ENCODE results near the gene CEP44.

Gene CEP44

DNA sequence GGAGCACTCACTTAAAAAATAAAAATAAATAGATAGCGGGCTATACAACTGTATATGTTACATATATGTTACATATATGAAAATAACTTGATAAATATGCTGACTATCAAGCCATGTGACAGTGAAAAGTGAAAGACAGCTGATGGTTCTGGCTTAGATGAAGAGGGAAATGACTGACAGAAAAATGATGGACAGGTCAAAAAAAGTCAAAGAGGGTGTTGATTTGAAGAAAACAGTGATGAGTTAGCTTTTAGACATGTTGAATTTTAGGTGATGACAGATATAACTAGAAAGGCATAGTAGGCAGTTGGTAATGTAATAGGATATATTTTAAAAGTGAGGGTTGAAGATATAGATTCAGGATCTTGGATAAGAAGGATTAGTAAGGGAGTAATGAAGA is 38.0 kb upstream of the CEP44 start:
- WGBS (ENCODE audit: extremely low coverage, insufficient coverage, insufficient read length), result no CpG with 5 or more reads among the region's 1 CpG
- Histone ChIP-seq H2BK12ac (ENCODE audit: low read length) (no peak overlapping the region), H2BK120ac (ENCODE audit: insufficient read depth, low read length, poor library complexity) (no peak overlapping the region), H2BK5ac (ENCODE audit: low read depth, low read length, poor library complexity) (no peak overlapping the region), H3K27me3 (ENCODE audit: insufficient read depth, low read length) (no peaks in the 10 kb centered on the region), H4K8ac (ENCODE audit: low read depth, low read length) (no peak overlapping the region), H3K18ac (ENCODE audit: low read length) (no peak overlapping the region), H3K27ac (ENCODE audit: low read depth, low read length) (no peak overlapping the region), H3K4me1 (ENCODE audit: control insufficient read depth in 1 of 2, insufficient read depth in 2 of 2, low read length in 2 of 2) (no peaks in the 10 kb centered on the region), H2AK5ac (ENCODE audit: low read length) (no peak overlapping the region), H3K79me1 (ENCODE audit: low read length) (no peaks in the 10 kb centered on the region), H2AFZ (ENCODE audit: insufficient read depth, low read length, poor library complexity) (no peak overlapping the region), H3K4me2 (ENCODE audit: low read length) (no peak overlapping the region), H3K9ac (ENCODE audit: low read length) (no peak overlapping the region), H3K4ac (ENCODE audit: low read depth, low read length) (no peak overlapping the region), H4K12ac (ENCODE audit: low read depth, low read length) (no peak overlapping the region), H3K79me2 (ENCODE audit: control insufficient read depth, insufficient read depth, low read length, poor library complexity) (no peaks in the 10 kb centered on the region), H3K14ac (ENCODE audit: low read length) (no peak overlapping the region), H3K23ac (ENCODE audit: low read length) (no peak overlapping the region), H3K9me3 (ENCODE audit: insufficient read depth, low read depth, low read length) (no peaks in the 10 kb centered on the region), H4K91ac (ENCODE audit: low read depth, low read length) (no peak overlapping the region), H3K36me3 (ENCODE audit: control insufficient read depth in 1 of 2, insufficient read depth in 2 of 2, low read length in 2 of 2) (no peaks in the 10 kb centered on the region), H3K4me3 (ENCODE audit: low read depth, low read length) (no peak overlapping the region)
- DNase-seq, result no peak

DNA sequence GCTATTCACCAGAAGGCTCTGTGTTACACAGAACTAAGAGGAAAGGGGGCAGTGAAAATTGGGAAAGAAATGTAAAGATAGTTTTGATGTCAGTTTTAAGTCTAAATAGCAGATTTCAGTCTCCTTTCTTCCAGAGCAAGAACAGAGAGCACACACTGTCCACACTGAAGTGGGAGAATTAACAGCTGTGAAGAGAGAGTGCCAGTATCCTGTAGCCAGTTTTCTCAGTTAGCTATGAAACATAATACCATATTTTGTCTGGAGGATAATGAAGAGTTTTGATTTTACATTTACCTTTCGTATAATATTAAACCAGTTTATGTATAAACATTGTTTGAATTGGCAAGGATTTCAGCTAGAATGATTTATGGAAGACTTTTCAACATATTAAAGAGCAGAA is 35.3 kb upstream of the CEP44 start:
- Histone ChIP-seq H3K79me1 (ENCODE audit: low read length) (no peaks in the 10 kb centered on the region), H4K91ac (ENCODE audit: low read depth, low read length) (no peak overlapping the region), H3K36me3 (ENCODE audit: control insufficient read depth in 1 of 2, insufficient read depth in 2 of 2, low read length in 2 of 2) (no peaks in the 10 kb centered on the region), H3K14ac (ENCODE audit: low read length) (no peak overlapping the region), H3K4ac (ENCODE audit: low read depth, low read length) (no peak overlapping the region), H3K27me3 (ENCODE audit: insufficient read depth, low read length) (no peaks in the 10 kb centered on the region), H3K9me3 (ENCODE audit: insufficient read depth, low read depth, low read length) (no peaks in the 10 kb centered on the region), H3K4me1 (ENCODE audit: control insufficient read depth in 1 of 2, insufficient read depth in 2 of 2, low read length in 2 of 2) (no peaks in the 10 kb centered on the region), H2AK5ac (ENCODE audit: low read length) (no peak overlapping the region), H2BK120ac (ENCODE audit: insufficient read depth, low read length, poor library complexity) (no peak overlapping the region), H3K27ac (ENCODE audit: low read depth, low read length) (no peak overlapping the region), H3K23ac (ENCODE audit: low read length) (no peak overlapping the region), H2AFZ (ENCODE audit: insufficient read depth, low read length, poor library complexity) (no peak overlapping the region), H4K8ac (ENCODE audit: low read depth, low read length) (no peak overlapping the region), H2BK12ac (ENCODE audit: low read length) (no peak overlapping the region), H3K9ac (ENCODE audit: low read length) (no peak overlapping the region), H3K79me2 (ENCODE audit: control insufficient read depth, insufficient read depth, low read length, poor library complexity) (no peaks in the 10 kb centered on the region), H4K12ac (ENCODE audit: low read depth, low read length) (no peak overlapping the region), H3K4me3 (ENCODE audit: low read depth, low read length) (no peak overlapping the region), H3K18ac (ENCODE audit: low read length) (no peak overlapping the region), H3K4me2 (ENCODE audit: low read length) (no peak overlapping the region), H2BK5ac (ENCODE audit: low read depth, low read length, poor library complexity) (no peak overlapping the region)
- DNase-seq, result no peak
- no CpG with 5 or more reads among the region's 1 CpG for WGBS (ENCODE audit: extremely low coverage, insufficient coverage, insufficient read length)

DNA sequence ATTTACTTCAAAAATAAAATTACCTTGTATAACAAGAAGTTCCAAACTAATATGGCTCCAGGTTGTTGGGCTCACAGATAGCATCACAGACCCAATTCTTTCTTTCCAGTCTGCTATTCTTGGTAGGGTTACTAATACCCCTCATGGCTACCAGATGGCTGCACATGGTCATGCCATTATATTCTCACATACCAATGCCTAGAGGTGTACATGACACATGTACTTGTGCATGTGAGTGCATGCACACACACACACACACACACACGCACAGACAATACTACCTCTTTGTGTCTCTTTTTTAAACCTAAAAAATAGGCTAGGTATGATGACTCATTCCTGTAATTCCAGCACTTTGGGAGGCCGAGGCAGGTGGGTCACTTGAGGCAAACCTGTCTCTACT is 31.3 kb upstream of the CEP44 start:
- no peak overlapping the region for H3K4me3 ChIP-seq (ENCODE audit: low read depth, low read length)
- peak in 1 of 2 donors; percentile 1 for DNase-seq
- WGBS (ENCODE audit: extremely low coverage, insufficient coverage, insufficient read length), result no CpG with 5 or more reads among the region's 2 CpGs

DNA sequence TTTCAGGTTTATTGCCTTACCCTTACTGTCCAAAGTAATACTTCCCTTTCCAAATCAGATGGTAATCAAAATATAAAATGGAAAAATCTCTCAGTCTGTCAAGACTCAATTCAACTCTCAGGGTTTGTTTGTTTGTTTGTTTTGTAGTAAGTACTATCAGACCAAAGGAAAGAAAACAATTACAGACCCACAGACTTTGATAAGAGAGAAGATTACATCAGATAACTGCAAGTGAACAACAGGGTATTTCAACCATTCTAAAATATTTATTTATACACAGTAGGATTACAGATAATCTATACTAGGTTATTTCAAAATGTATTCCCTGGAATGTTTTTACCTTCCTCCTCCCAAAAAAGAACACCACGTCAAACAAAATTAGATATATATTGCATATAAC is 29.1 kb upstream of the CEP44 start:
- Histone ChIP-seq H3K23ac (ENCODE audit: low read length) (no peak overlapping the region), H2AFZ (ENCODE audit: insufficient read depth, low read length, poor library complexity) (no peak overlapping the region), H3K9me3 (ENCODE audit: insufficient read depth, low read depth, low read length) (no peaks in the 10 kb centered on the region), H3K14ac (ENCODE audit: low read length) (no peak overlapping the region), H4K8ac (ENCODE audit: low read depth, low read length) (no peak overlapping the region), H3K27ac (ENCODE audit: low read depth, low read length) (no peak overlapping the region), H2BK5ac (ENCODE audit: low read depth, low read length, poor library complexity) (no peak overlapping the region), H3K9ac (ENCODE audit: low read length) (no peak overlapping the region), H2BK12ac (ENCODE audit: low read length) (no peak overlapping the region), H3K79me1 (ENCODE audit: low read length) (no peaks in the 10 kb centered on the region), H2BK120ac (ENCODE audit: insufficient read depth, low read length, poor library complexity) (no peak overlapping the region), H3K4me3 (ENCODE audit: low read depth, low read length) (no peak overlapping the region), H3K36me3 (ENCODE audit: control insufficient read depth in 1 of 2, insufficient read depth in 2 of 2, low read length in 2 of 2) (peaks cover 0 to 2% of the 10 kb centered on the region in 2 experiments), H4K12ac (ENCODE audit: low read depth, low read length) (no peak overlapping the region), H3K79me2 (ENCODE audit: control insufficient read depth, insufficient read depth, low read length, poor library complexity) (no peaks in the 10 kb centered on the region), H3K4ac (ENCODE audit: low read depth, low read length) (no peak overlapping the region), H3K27me3 (ENCODE audit: insufficient read depth, low read length) (no peaks in the 10 kb centered on the region), H3K18ac (ENCODE audit: low read length) (no peak overlapping the region), H4K91ac (ENCODE audit: low read depth, low read length) (no peak overlapping the region), H3K4me2 (ENCODE audit: low read length) (no peak overlapping the region), H3K4me1 (ENCODE audit: control insufficient read depth in 1 of 2, insufficient read depth in 2 of 2, low read length in 2 of 2) (no peaks in the 10 kb centered on the region), H2AK5ac (ENCODE audit: low read length) (no peak overlapping the region)
- WGBS (ENCODE audit: extremely low coverage, insufficient coverage, insufficient read length), result no CpG with 5 or more reads among the region's 1 CpG
- DNase-seq, result no peak

More for the DNA sequence above, 31.3 kb upstream of the CEP44 start:
- Histone ChIP-seq H2BK120ac (ENCODE audit: insufficient read depth, low read length, poor library complexity) (no peak overlapping the region), H3K27ac (ENCODE audit: low read depth, low read length) (no peak overlapping the region), H3K79me1 (ENCODE audit: low read length) (no peaks in the 10 kb centered on the region), H3K9ac (ENCODE audit: low read length) (no peak overlapping the region), H3K4ac (ENCODE audit: low read depth, low read length) (no peak overlapping the region), H3K79me2 (ENCODE audit: control insufficient read depth, insufficient read depth, low read length, poor library complexity) (no peaks in the 10 kb centered on the region), H3K18ac (ENCODE audit: low read length) (no peak overlapping the region), H3K9me3 (ENCODE audit: insufficient read depth, low read depth, low read length) (no peaks in the 10 kb centered on the region), H4K91ac (ENCODE audit: low read depth, low read length) (no peak overlapping the region), H3K14ac (ENCODE audit: low read length) (no peak overlapping the region), H3K4me2 (ENCODE audit: low read length) (no peak overlapping the region), H2BK12ac (ENCODE audit: low read length) (no peak overlapping the region), H2BK5ac (ENCODE audit: low read depth, low read length, poor library complexity) (no peak overlapping the region), H4K12ac (ENCODE audit: low read depth, low read length) (no peak overlapping the region), H4K8ac (ENCODE audit: low read depth, low read length) (no peak overlapping the region), H3K23ac (ENCODE audit: low read length) (no peak overlapping the region), H3K4me1 (ENCODE audit: control insufficient read depth in 1 of 2, insufficient read depth in 2 of 2, low read length in 2 of 2) (no peaks in the 10 kb centered on the region), H2AK5ac (ENCODE audit: low read length) (no peak overlapping the region), H3K36me3 (ENCODE audit: control insufficient read depth in 1 of 2, insufficient read depth in 2 of 2, low read length in 2 of 2) (no peaks in the 10 kb centered on the region), H2AFZ (ENCODE audit: insufficient read depth, low read length, poor library complexity) (no peak overlapping the region), H3K27me3 (ENCODE audit: insufficient read depth, low read length) (no peaks in the 10 kb centered on the region)

Measured in trophoblast cell (in vitro differentiated cells and primary cell).